Natural killer cell (primary cell): ENCODE data around the gene DLAT. TPM values are rescaled to one million over a fixed set of nuclear protein-coding genes. Genes with fewer than 3 reads are reported as not detected.
"Not testable (repeated sequence)": the region's sequence is repeated elsewhere in the genome, so short reads cannot be mapped to it uniquely, and the experiment has no call there.

Experiments used
- ATAC-seq, 3 donors: fragments of 150-1000 bp in 2 of 3; fragments of 200-7000 bp in 1 of 3; cut with Tn5 transposase; 1 replicate in 1 of 3; 2 replicates in 2 of 3; pipeline ENCODE4 v1.10.0; 2021; ENCODE audit warnings: mild to moderate bottlenecking in 2 of 3, moderate library complexity in 2 of 3
- DNase-seq, 2 donors: peaks; one replicate each; pipeline versions ENCODE4 v3.0.0 to v3.0.0-alpha.2; 2013 to 2021; ENCODE audit warnings: mixed read lengths in 1 of 2
- H3K27ac ChIP-seq: one replicate; pipeline ENCODE4 v1.5.1; 2013; ENCODE audit warnings: mild to moderate bottlenecking, low read length
- H3K27me3 ChIP-seq: one replicate; pipeline ENCODE4 v1.6.1; 2013; ENCODE audit warnings: low read length; ENCODE audit not compliant: control insufficient read depth, insufficient read depth
- H3K36me3 ChIP-seq: one replicate; pipeline ENCODE4 v1.6.1; 2013; ENCODE audit warnings: low read length; ENCODE audit not compliant: control insufficient read depth, insufficient read depth
- H3K4me1 ChIP-seq: one replicate; pipeline ENCODE4 v1.6.1; 2013; ENCODE audit warnings: low read length; ENCODE audit not compliant: control insufficient read depth, insufficient read depth
- H3K4me3 ChIP-seq: one replicate; pipeline ENCODE4 v1.5.1; 2013; ENCODE audit warnings: low read length
- H3K9me3 ChIP-seq: one replicate; pipeline ENCODE4 v1.6.1; 2013; ENCODE audit warnings: low read length; ENCODE audit not compliant: control insufficient read depth, insufficient read depth
- H3K27ac Mint-ChIP-seq, 2 donors: one replicate each; pipeline ENCODE4 v1.8.0; 2022; ENCODE audit warnings: mild to moderate bottlenecking in 2 of 2, mixed read lengths in 2 of 2, moderate library complexity in 1 of 2
- H3K27me3 Mint-ChIP-seq, 2 donors: one replicate each; pipeline ENCODE4 v1.8.0; 2022; ENCODE audit warnings: low read depth in 2 of 2, mixed read lengths in 2 of 2
- H3K36me3 Mint-ChIP-seq: one replicate; pipeline ENCODE4 v1.8.0; 2022; ENCODE audit warnings: mixed read lengths
- H3K4me1 Mint-ChIP-seq, 2 donors: one replicate each; pipeline ENCODE4 v1.8.0; 2022; ENCODE audit warnings: mixed read lengths in 2 of 2
- H3K4me3 Mint-ChIP-seq: one replicate; pipeline ENCODE4 v1.8.0; 2022; ENCODE audit warnings: mild to moderate bottlenecking, moderate library complexity, mixed read lengths
- H3K9me3 Mint-ChIP-seq, 2 donors: one replicate each; pipeline ENCODE4 v1.8.0; 2022; ENCODE audit warnings: mixed read lengths in 2 of 2
- WGBS: methylation state at CpG from one replicate; pipeline ENCODE4 v1.1.7; 2013; ENCODE audit warnings: missing lambda C conversion rate; ENCODE audit not compliant: insufficient coverage; 5-methylcytosine and 5-hydroxymethylcytosine counted together
- intact Hi-C: fragments of 100-400 bp; cut with micrococcal nuclease; formaldehyde crosslinking; loops from one replicate; pipeline ENCODE4 v1.14.2; 2022
- total RNA-seq, 4 donors: library from RNA; stranded (reverse); fragments of 120-200 nt in 1 of 4; gene quantifications; one replicate each; pipeline versions ENCODE4 v1.2.3 to v1.2.4, GENCODE V29; 2013 to 2022
- TF ChIP-seq, protein P1 (sequence below): fragments of 200-600 bp; IDR thresholded peaks from one replicate; pipeline ENCODE4 v1.8.0; 2022; ENCODE audit warnings: antibody characterized with exemption

The DLAT gene
- total RNA-seq, 3 donors from 2014 or later (not counting 1 experiment from before 2014, with no cell fraction given), result 12.6 to 16.2 (median 15.5) TPM

DNA sequence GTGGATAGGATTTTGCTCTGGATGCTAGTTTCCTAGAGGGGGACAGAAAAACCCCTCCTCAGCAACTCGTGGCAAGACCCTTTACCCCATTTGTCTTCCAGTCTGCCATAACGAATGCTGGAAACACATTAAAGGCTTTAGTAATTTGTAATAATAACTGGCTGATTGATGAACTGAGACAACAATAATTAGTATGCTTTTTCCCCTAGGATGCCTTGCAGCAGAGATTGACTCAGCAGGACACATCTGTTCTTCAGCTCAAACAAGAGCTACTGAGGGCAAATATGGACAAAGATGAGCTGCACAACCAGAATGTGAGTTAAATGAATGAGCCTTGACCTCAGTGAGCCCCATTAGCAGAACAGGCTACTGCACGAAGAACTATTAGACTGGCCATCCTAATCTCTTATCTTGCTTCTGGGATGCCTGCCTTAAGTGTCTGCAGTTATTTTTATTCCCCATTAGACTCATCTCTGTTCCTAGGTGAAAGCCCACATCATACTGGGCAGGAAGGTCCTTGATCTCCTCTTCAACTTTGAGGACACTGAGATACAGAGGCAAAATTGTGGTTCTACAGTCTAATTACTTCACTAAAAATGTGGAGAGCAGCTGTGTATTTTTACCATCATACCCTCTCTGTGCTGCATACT, 32.9 kb upstream of the DLAT start:
- no peaks in the 10 kb centered on the region for H3K27me3 Mint-ChIP-seq
- TF ChIP-seq, protein P1, sequence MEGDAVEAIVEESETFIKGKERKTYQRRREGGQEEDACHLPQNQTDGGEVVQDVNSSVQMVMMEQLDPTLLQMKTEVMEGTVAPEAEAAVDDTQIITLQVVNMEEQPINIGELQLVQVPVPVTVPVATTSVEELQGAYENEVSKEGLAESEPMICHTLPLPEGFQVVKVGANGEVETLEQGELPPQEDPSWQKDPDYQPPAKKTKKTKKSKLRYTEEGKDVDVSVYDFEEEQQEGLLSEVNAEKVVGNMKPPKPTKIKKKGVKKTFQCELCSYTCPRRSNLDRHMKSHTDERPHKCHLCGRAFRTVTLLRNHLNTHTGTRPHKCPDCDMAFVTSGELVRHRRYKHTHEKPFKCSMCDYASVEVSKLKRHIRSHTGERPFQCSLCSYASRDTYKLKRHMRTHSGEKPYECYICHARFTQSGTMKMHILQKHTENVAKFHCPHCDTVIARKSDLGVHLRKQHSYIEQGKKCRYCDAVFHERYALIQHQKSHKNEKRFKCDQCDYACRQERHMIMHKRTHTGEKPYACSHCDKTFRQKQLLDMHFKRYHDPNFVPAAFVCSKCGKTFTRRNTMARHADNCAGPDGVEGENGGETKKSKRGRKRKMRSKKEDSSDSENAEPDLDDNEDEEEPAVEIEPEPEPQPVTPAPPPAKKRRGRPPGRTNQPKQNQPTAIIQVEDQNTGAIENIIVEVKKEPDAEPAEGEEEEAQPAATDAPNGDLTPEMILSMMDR, result no peak
- ATAC-seq, result no peak
- Histone ChIP-seq H3K27me3 (no peaks in the 10 kb centered on the region), H3K4me1 (no peaks in the 10 kb centered on the region), H3K27ac (no peak overlapping the region), H3K36me3 (no peaks in the 10 kb centered on the region), H3K4me3 (no peak overlapping the region), H3K9me3 (no peaks in the 10 kb centered on the region)
- no peaks in the 10 kb centered on the region for H3K4me1 Mint-ChIP-seq
- no peaks in the 10 kb centered on the region for H3K36me3 Mint-ChIP-seq
- WGBS, result 75% methylated on average over 2 of the region's 3 CpGs
- no peak overlapping the region for H3K4me3 Mint-ChIP-seq
- H3K9me3 Mint-ChIP-seq, result no peaks in the 10 kb centered on the region
- no peak for DNase-seq
- intact Hi-C loops, result no loop called here
- no peak overlapping the region for H3K27ac Mint-ChIP-seq

DNA sequence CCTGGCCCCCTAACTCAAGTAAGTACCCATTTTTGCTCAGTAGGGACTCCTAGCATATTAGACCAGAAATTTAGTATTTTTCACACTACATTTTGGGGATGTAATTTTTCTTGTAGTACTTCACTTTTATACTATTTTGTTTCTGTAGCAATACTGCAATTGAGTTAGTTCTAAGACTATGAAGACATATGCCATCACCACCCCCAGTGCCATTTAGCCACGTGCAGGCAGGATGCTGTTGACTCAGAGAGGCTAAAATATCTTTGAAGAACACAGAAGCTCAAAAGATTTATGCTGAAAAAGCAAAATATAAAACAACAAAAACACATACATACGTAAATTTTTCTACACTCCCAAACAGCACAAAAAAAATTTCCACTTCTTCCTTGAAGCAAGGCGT, 29.1 kb upstream of the DLAT start:
- Mint-ChIP-seq H3K27me3 (peaks cover 5 to 6% of the 10 kb centered on the region in 2 donors), H3K4me1 (peaks cover 0 to 9% of the 10 kb centered on the region in 2 donors), H3K9me3 (no peaks in the 10 kb centered on the region), H3K36me3 (no peaks in the 10 kb centered on the region), H3K4me3 (no peak overlapping the region), H3K27ac (no peak overlapping the region)
- ATAC-seq, result no peak
- H3K27me3 ChIP-seq, result no peaks in the 10 kb centered on the region
- H3K9me3 ChIP-seq, result no peaks in the 10 kb centered on the region
- no peaks in the 10 kb centered on the region for H3K36me3 ChIP-seq
- TF ChIP-seq, protein P1, result no peak
- no peak overlapping the region for H3K4me3 ChIP-seq
- H3K4me1 ChIP-seq, result no peaks in the 10 kb centered on the region
- no peak overlapping the region for H3K27ac ChIP-seq
- DNase-seq, result no peak
- intact Hi-C loops, result no loop called here
- 87% methylated on average over 2 of the region's 3 CpGs for WGBS

DNA sequence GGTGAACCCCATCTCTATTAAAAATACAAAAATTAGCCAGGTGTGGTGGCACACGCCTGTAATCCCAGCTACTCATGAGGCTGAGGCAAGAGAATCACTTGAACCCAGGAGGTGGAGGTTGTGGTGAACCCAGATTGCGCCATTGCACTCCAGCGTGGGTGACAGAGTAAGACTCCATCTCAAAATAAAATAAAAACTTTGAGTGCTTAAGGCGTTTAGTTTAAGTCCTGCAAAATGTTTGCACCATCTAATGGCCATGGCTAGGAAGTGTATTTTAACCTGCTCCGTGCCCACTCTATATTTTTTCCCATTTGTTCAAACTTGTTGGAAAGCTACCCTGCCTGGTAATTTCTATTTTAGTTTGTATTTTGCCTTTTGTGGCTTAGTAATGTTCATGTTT, 28.5 kb upstream of the DLAT start:
- H3K27ac ChIP-seq, H3K27ac Mint-ChIP-seq, ATAC-seq, H3K4me1 Mint-ChIP-seq, DNase-seq, H3K4me3 ChIP-seq, intact Hi-C loops, H3K36me3 ChIP-seq, H3K36me3 Mint-ChIP-seq, H3K9me3 Mint-ChIP-seq, H3K27me3 ChIP-seq, H3K9me3 ChIP-seq, H3K4me3 Mint-ChIP-seq, H3K4me1 ChIP-seq: not testable (repeated sequence)
- WGBS, result 82% methylated on average over 2 of the region's 5 CpGs
- peaks cover 9 to 11% of the 10 kb centered on the region in 2 donors for H3K27me3 Mint-ChIP-seq

DNA sequence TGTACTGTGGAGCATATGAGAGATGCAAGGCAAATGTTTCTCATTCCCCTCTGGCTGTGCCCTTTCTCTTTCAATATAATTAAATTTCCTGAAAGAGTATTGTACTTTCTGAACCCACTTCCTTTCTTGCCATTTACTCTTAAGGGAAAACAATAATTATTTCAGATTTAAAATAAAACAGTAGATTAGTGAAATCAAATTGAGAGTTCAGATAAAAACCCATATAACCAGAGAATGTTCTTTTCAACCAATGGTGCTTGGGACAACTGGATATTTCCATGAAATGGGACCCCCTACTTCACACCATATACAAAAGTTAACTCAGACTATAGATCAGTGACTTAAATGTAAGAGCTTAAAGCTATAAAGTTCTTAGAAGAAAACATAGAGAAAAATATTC, 26.1 kb upstream of the DLAT start:
- H3K27me3 Mint-ChIP-seq, result peaks cover 12 to 18% of the 10 kb centered on the region in 2 donors
- TF ChIP-seq, protein P1, result no peak
- H3K9me3 Mint-ChIP-seq, result no peaks in the 10 kb centered on the region
- Histone ChIP-seq H3K27ac (no peak overlapping the region), H3K36me3 (no peaks in the 10 kb centered on the region), H3K4me3 (no peak overlapping the region), H3K27me3 (no peaks in the 10 kb centered on the region), H3K4me1 (no peaks in the 10 kb centered on the region), H3K9me3 (no peaks in the 10 kb centered on the region)
- no peaks in the 10 kb centered on the region for H3K36me3 Mint-ChIP-seq
- no peak overlapping the region for H3K4me3 Mint-ChIP-seq
- H3K27ac Mint-ChIP-seq, result no peak overlapping the region
- no peak for ATAC-seq
- H3K4me1 Mint-ChIP-seq, result peaks cover 0 to 9% of the 10 kb centered on the region in 2 donors
- no peak for DNase-seq
- intact Hi-C loops, result no loop called here
